NCI-H1048 (cell line): ENCODE measurements around the gene RBM39.
"Not testable (repeated sequence)": the region's sequence is repeated elsewhere in the genome, so short reads cannot be mapped to it uniquely, and the experiment has no call there.

Source experiments
- DNase-seq: peaks from one replicate; lab custom pipeline; 2025; lab: John Stamatoyannopoulos, UW

The RBM39 gene

DNA sequence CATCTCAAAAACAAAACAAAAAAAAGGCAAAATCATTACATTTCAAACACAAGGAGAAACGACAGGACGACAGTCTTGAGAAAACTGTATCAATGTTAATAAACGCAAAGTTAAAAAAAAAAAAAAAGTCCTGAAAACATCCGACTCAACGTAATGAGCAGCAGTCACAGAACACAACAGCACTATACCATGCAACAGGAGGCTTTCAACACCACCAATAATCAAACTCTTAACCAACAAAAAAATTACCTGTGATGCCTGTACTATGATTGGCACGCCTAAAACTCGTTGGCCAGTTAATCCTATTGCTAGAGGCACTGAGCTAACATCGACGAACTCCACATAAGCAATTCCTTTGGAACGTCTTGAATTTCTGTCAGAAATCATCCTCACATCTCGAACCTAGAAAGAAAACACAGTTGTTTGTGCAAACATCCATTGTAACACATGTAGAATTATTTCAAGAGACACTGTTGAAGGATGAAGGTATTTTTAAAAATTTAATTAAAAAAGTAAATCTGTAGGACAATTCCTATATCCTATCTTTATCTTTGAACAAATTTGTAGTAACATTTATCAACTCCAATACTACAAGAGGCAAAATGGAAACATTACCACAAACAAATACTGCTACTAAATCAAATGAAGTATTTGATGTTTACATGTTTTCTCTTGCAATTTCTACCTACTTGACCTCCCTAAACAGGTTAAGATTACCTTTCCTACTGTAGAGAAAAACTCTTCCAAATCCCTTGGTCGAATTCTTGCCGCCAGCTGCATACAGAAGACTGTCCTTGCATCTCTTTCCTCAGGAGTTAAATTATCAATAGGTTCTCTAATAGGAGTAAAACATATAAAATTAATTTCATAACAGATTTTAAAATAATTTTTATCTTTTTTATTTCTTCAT, 17.5 kb downstream of the RBM39 start:
- no peak for DNase-seq

GRCh38 chr20:35723652-35724320, 18.3 kb downstream of the RBM39 start:
- not testable (repeated sequence) for DNase-seq

DNA sequence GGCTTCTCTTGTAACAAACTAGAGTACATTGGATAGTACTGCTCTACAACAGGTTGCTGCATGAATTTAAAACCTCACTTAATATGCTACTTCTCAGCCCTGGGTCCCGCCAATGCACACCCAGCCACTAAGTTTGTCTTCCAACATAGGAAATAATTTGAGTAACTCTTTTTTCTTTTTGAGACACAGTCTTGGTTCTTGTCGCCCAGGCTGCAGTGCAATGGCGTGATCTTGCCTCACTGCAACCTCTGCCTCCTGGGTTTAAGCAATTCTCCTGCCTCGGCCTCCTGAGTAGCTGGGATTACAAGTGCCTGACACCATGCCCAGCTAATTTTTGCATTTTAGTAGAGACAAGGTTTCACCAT, 18.8 kb downstream of the RBM39 start:
- not testable (repeated sequence) for DNase-seq

DNA sequence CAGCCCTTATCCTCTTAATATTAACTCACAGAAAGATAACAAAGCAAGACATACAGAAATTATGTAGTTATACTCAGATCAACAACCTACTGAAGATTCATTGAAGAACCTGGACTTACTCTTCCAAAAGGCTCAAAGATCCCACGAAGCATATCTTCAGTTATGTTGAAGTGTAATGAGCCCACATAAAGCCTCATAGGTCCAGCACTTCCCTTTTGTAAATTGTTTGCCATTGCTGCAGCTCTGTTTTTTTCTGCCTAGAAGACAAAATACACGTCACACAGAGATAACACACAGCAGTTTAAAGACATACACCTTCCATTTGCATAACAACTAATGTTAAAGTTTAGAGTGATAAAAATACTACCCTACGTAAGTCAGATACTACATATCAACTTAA, 20.4 kb downstream of the RBM39 start:
- no peak for DNase-seq

DNA sequence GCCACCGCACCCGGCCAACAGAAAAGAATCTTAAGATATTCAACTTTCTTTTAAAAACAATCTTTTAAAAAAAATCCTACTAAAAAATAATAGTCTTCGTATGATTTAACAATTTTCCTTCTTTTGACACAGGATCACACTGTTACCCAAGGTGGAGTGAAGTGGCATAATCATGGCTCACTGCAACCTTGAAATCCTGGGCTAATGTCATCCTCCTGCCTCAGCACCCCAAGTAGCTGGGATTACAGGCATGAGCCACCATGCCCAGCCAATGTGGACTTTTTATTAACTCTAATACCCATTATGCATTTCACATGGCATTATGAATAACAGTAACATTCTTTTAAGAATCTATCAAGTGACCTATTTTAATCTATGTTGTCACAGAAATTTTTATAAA, 20.8 kb downstream of the RBM39 start:
- no peak for DNase-seq

- no peak for DNase-seq
Measured at GRCh38 chr20:35720165-35721123, 21.6 kb downstream of the RBM39 start.

DNA sequence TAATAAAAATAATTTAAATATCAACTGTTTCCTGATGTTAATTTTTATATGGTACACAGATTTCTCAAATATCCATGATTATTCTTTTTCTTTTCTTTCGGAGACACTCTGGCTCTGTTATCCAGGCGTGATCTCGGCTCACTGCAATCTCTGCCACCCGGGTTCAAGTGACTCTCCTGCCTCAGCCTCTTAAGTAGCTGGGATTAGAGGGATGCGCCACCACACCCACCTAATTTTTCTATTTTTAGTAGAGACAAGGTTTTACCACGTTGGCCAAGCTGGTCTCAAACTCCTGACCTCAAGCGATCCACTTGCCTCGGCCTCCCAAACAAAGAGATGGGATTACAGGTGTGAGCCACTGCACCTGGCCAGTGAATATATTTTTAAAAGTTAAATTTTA, 22.3 kb downstream of the RBM39 start:
- DNase-seq, result no peak

DNA sequence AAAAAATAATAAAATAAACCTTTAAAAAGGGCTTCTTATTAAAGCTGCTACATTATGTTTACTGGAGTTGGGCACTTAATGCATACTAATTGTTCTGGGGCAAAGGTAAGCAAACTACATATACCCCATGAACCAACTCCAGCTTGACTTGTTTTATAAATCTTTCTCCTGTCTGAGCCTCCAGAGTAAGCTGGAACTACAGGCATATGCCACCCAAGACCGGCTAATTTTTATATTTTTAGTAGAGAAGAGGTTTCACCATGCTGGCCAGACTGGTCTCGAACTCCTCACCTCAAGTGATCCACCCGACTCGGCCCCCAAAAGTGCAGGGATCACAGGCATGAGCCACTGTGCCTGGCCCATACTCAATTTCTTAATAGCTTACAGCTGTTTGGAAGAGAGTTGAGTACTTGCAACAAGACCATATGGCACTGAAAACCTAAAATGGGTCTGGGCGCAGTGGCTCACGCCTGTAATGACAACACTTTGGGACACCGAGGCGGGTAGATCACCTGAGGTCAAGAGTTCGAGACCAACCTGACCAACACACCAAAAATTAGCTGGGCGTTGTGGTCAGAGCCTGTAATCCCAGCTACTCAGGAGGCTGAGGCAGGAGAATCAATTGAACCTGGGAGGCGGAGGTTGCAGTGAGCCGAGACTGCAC, 23.0 kb downstream of the RBM39 start:
- no peak for DNase-seq

DNA sequence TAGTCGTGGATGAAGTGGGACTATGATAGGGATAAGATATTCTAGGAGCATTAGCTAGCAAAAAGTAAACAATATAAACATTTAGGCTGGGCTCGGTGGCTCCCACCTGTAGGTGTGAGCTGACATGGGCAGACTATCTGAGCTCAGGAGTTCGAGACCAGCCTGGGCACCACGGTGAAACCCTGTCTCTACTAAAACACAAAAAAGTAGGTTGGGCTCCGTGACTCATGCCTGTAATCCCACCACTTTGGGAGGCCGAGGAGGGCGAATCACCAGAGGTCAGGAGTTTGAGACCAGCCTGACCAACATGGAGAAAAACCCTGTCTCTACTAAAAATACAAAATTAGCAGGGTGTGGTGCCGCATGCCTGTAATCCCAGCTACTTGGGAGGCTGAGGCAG, 23.7 kb downstream of the RBM39 start:
- DNase-seq, result not testable (repeated sequence)

DNA sequence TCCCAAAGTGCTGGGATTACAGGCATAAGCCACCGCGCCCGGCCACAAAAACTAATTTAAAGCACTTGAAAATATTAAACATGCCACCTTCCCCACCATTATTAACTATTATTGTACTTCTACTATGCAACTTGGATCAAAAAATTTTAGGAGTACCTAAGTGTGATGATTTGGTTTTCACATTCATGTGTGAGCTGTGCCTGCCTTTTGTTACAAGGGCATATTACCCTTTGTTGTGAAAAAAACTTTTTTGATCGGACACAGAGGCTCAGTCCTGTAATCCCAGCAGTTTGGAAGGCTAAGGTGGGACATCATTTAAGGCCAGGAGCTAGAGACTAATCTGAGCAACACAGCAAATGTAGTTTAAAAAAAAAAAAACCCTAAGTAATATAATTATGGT, 25.7 kb downstream of the RBM39 start:
- DNase-seq, result no peak

GRCh38 chr20:35715652-35716051, 26.4 kb downstream of the RBM39 start:
- DNase-seq, result no peak

GRCh38 chr20:35714127-35714526, 27.9 kb downstream of the RBM39 start:
- DNase-seq, result no peak

- DNase-seq, result not testable (repeated sequence)
Measured at GRCh38 chr20:35713120-35713519, 28.9 kb downstream of the RBM39 start.

DNA sequence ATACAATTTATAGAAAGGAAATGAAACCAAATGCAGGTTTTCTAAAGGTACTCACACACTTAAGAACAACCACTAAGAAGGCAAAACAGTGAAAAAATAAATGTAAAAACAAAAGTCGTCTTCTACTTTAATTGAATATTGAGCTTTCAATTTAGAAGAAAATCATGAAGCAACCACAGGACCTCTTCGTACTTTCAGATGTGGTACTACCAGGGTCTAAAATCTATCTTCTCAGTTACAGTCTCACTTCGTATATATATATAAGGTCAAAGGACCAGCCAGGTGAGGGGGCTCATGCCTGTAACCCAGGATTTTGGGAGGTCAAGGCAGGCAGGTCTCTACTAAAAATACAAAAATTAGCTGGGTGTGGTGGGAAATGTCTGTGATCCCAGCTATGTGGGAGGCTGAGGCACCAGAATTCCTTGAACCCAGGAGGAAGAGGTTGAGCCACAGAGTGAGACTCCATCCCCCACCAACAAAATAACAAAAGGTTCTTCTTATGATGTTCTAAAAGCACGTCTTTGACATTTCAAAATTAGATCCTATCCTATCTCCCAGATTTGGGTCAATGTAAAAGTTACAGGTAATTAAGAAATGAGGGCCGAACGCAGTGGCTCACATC, 30.4 kb downstream of the RBM39 start:
- DNase-seq, result no peak

DNA sequence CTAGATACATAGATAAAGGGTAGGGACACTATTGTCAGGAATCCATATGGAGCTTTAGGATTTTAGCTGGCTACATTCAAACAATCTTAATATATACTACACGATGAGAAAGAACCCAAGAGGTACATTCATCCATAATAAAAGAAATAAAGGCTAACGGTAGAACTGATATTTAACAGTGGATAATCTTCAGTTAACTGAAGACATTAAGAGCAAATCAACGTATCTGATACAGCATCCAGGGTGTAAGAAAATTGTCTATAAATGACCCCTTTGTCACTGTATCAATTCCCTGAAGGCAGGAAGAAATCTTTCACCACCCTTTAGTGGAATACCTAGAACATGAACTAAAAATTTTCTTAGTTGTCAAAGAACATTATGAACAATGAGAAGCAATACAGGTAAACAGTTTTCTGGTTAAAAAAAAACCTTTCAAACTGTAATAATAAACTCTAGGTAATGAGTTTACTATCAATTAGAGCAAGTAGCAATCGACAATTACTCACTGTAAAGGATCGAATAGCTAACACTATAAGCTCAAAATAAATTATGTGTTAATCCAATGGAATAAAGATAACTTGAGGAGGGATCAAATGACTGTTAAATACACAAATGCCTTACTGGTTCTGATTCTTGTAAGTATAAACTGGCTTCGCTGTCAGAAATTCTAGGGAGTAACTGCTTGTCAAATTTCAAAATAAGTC, 31.0 kb downstream of the RBM39 start:
- no peak for DNase-seq

DNA sequence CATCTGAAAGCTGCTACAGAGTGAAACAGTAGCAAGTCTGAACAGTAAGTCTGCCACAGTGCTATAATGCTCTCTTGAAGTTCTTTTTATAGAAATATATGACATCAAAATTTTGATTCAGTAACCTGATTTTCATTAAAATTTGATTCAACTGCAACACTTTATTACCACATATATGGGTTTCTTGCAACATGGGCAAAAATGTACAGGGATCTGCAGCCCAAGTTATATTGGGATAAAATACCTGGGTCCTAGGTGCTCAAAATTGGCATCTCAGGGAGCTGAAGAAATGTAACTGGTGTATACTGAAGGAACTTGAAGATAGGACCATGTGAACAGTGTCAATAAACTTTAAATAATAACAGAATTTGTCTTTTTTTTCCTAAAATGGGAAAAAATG, 32.0 kb downstream of the RBM39 start:
- no peak for DNase-seq

DNA sequence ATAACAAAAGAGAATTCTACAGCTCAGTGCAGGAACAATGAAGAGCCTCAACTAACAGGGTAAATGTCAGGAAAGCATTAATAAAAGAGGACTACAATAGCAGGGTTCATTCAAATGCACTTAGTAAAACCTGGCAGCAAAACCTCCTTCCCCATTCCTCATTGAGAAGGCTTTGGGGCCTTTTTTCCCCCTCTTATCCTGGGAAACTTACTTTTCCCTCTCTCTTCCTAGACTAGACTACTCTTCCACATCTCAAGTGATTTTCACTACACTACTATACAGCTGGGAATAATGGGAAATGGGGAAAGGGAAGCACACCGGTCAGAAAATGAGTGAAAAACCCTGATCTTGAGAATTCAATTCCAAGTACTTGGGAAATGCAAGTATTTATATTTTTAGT, 32.8 kb downstream of the RBM39 start:
- DNase-seq, result no peak

- DNase-seq, result no peak
Measured at GRCh38 chr20:35708502-35708901, 33.6 kb downstream of the RBM39 start.

- not testable (repeated sequence) for DNase-seq
Measured at GRCh38 chr20:35706591-35707529, 35.2 kb downstream of the RBM39 start.

DNA sequence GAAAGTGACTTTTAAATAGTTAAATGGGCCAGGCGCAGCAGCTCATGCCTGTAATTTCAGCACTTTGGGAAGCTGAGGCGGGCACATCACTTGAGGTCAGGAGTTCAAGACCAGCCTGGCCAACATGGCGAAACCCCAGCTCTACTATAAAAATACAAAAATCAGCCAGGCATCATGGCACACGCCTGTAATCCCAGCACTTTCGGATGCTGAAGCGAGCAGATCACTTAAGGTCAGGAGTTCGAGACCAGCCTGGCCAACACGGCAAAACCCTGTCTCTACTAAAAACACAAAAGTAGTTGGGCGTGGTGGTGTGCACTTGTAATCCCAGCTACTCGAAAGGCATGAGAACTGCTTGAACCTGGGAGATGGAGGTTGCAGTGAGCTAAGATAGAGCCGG, 36.2 kb downstream of the RBM39 start:
- not testable (repeated sequence) for DNase-seq
